Upper lobe of left lung (tissue), 4 donors: ENCODE results near the gene TRDN.

ENCODE experiments used
- CTCF ChIP-seq, 6 experiments: fragments of 450-650 bp in 4 of 6; fragments of 200-600 bp in 2 of 6; sonication (generic) in 2 of 6; IDR thresholded peaks; one replicate each; pipeline ENCODE4 v1.5.1; 2016 to 2019; ENCODE audit warnings: antibody characterized with exemption in 6 of 6
- POLR2A ChIP-seq, 4 donors: fragments of 450-650 bp; IDR thresholded peaks; one replicate each; pipeline ENCODE4 v1.5.1; 2016 to 2017; ENCODE audit warnings: antibody characterized with exemption in 4 of 4, mild to moderate bottlenecking in 2 of 4
- POLR2AphosphoS5 ChIP-seq, 2 donors: sonication (generic); formaldehyde crosslinking; IDR thresholded peaks; one replicate each; pipeline ENCODE4 v1.5.1; 2017; ENCODE audit warnings: antibody characterized with exemption in 2 of 2

GRCh38 chr6:123201869-123202372 is 434.8 kb downstream of the TRDN start:
- TF ChIP-seq CTCF (IDR thresholded peaks at IDR 0.05) (no peak), POLR2A (IDR thresholded peaks at IDR 0.05) (no peak), POLR2AphosphoS5 (IDR thresholded peaks at IDR 0.05) (no peak)
